GM19463 (cell line): ENCODE measurements around the gene TBC1D5.
A peak's percentile ranks its signal among the peaks of the same experiment; 100 is the strongest.

Experiments used
- ATAC-seq: cut with Tn5 transposase; IDR thresholded peaks from one replicate; pipeline ENCODE4 v1.9.1; 2021; ENCODE audit warnings: mild to moderate bottlenecking, moderate library complexity; ENCODE audit not compliant: unreplicated experiment

Gene TBC1D5

GRCh38 chr3:17243621-17244020 is 498.8 kb downstream of the TBC1D5 start:
- no peak for ATAC-seq

GRCh38 chr3:17239417-17239816 is 503.0 kb downstream of the TBC1D5 start:
- ATAC-seq: no peak

DNA sequence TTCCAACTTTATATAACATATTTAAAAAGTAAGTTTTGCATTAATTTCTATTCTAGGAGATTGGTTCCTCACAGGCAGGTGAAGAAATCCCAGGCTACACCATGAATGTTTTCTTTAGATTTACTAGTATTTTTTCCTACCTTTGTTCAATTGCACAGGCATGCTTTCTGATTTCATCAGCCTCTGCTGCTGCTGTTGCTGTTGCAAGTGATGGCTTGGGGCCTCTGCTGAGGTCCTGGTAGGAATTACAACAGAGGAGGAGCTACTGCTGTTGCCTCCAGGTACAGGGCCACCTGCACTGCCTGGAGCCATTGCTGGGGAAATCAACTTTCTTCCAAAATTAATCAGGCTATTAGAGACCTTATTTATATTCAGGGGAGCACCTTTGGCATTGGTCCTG is 504.4 kb downstream of the TBC1D5 start:
- ATAC-seq: no peak

- ATAC-seq: no peak
Observed at GRCh38 chr3:17235310-17235709, 507.1 kb downstream of the TBC1D5 start.

GRCh38 chr3:17234382-17234781 is 508.0 kb downstream of the TBC1D5 start:
- no peak for ATAC-seq

DNA sequence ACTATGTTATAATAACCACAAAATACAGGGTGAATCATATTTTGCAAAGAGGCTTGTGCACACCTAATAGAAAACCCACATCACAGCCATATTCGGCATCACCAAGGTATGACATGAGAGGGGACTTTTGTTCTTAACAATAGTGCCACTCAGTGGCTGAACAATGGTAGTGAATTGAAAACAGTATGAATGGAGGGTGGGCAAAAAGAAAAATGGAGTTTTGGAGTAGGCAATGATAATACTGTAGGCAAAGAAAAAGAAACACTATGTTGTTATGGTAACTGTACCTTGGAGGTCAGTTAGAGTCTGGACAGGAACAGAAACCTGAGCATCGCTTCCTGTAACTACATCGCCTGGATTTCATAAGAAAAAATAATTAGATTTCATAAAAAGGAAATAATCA is 509.0 kb downstream of the TBC1D5 start:
- peak; percentile 90 for ATAC-seq

DNA sequence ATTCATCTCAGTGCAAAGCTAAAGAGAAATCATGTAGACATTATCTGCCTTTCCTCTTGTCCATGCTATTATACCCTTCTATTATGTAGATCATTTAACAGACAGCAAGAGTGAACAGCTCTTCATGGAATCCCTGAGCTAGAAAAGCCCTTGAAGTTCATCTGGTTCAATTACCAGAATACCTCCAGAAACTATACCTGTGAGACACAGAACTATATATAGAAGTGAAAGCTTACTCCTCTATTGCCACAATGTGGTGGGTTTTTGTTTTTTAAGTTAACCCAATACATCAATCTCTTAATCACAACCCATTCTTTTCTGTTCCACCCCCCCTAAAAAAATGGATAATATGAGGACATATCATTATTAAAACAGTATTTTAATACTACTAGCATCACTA is 510.0 kb downstream of the TBC1D5 start:
- ATAC-seq: no peak

- ATAC-seq: no peak
Observed at GRCh38 chr3:17231537-17232261, 510.7 kb downstream of the TBC1D5 start.

GRCh38 chr3:17227472-17227871 is 515.0 kb downstream of the TBC1D5 start:
- ATAC-seq: no peak

DNA sequence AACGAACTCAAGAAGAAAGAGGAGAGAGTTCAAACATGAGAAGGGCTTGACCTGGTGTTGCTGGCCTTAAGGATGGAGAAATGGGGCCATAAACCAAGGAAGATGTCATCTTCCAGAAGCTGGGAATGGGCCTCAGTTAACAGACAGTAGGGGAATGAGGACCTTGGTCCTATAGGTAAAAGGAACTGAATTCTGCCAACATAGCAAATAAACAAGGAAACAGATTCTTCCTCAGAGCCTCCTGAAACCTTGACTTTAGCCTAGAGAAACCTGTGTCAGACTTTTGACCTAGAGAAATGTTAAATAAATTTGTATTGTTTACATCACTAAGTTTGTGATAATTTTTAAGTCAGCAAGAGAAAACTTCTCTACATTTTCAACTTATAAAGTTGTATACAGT is 520.9 kb downstream of the TBC1D5 start:
- no peak for ATAC-seq

DNA sequence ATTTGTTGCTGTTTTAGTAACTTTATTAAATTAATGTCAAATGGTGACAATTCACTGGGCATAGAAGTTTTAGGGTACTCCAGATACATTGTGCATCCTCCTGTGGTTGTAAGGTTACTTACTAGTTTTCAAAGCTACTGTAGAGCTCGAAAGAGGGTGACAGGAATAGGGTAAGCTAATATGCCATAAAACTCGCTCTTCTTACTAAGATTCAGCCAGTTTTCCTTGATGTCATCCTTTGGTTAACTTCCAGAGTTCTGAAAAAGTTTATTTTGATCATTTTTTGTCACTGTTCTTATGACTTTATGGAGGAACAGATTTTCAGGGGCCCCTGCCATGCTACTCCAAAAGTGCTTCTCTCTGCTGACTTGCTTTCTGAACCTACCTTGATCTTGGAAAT is 522.8 kb downstream of the TBC1D5 start:
- no peak for ATAC-seq

GRCh38 chr3:17218587-17218986 is 523.8 kb downstream of the TBC1D5 start:
- no peak for ATAC-seq

- ATAC-seq: no peak
Observed at GRCh38 chr3:17217588-17217987, 524.8 kb downstream of the TBC1D5 start.

DNA sequence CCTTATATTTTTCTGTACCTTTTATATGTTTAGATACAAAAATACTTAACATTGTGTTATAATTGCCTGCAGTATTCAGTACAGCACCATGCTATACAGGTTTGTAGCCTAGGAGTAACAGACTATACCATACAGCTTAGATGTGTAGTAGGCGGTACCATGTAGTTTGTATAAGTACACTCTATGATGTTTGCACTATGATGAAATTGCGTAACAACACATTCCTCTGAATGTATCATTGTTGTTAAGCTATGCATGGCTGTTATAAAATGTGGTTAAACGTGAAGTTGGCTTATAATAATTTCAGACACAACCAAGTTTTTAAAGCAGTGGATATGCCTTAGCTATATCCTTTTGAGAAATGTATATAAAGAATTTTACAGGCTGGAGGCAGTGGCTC is 529.3 kb downstream of the TBC1D5 start:
- no peak for ATAC-seq

GRCh38 chr3:17207979-17208378 is 534.5 kb downstream of the TBC1D5 start:
- ATAC-seq: no peak

GRCh38 chr3:17207019-17207418 is 535.4 kb downstream of the TBC1D5 start:
- ATAC-seq: no peak

DNA sequence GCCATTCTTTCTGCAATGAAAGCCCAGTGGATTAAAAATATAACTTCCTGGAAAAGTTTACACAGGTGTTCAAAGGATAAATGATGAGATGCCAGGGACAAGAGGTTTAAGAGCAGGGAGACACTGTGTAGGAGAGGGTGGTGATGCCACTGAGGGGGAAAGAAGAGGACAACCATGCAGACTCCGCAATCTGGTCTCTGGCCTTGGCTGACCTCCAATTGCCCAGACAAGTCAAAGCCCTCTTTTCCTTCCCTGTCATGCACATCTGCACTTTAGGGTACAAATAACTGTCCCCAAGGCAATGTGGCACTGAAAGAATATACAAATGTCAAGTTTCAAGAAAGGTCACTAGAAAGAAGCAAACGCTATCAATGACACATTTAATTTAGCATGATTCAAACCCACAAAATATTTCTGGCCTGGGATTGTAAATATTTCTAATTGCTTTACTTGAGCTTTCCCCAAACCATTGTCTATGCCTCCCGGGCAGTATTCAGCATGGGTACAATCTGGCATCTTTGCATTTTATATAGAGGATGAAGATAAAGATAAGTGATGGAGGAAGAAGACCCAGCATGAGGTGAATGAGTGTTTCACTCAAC is 538.3 kb downstream of the TBC1D5 start:
- no peak for ATAC-seq

GRCh38 chr3:17201538-17201937 is 540.9 kb downstream of the TBC1D5 start:
- ATAC-seq: no peak

DNA sequence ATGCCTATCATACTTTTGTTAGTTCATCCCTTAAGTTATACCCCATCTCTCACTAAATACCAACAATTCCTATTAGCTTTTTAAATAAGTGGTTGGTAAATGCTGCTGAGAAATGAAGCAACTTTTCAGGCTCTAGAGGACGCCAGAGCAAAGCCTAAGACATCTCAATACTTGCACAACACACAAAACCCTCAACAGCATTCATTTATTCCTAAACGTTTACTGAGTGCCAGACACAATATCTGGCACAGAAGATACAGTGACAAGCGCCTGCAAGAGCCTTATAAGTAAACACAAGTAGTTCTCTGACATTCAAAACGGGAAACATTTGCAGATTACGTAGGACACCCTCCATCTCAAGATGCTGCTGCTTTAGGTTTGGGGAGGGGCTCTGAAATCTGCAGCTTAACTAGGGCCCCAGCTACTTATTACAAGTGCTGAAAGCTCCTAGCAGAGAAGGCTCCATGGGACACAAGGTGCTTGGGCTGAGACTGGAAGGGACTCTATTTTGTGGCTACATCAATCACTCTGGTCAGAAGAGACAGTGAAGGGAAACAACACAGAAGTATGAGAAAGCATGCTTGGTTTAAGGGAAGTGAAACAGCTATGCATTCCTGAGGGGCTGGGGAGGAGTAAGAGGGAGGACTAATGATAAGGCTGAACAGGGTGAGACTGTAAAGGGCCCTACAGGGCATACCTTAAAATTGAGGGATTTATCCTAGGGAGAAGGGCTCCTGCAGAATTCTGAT is 546.4 kb downstream of the TBC1D5 start:
- ATAC-seq: peak; percentile 72

GRCh38 chr3:17195192-17195611 is 547.2 kb downstream of the TBC1D5 start:
- peak; percentile 95 for ATAC-seq

- ATAC-seq: no peak
Observed at GRCh38 chr3:17194116-17194515, 548.3 kb downstream of the TBC1D5 start.

DNA sequence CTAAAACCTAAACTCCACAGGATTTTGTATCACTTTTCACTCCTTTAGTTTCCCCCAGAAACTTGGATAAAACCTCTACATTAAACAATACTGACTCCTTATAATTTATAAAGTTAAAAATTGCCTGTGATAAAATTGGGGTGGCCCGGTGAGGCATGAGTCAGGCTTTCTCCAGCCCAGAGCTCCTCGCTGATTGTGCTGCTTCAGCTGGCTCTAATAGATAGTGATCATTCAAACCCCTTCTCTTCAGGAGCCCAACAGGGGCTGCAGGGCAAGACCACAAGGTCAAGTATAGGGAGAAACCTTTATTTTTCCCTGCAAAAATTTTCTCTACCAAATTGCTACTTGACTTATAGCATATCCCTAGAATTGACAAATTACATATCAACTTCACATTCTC is 549.4 kb downstream of the TBC1D5 start:
- ATAC-seq: no peak
